Endothelial cell of umbilical vein (primary cell): ENCODE data around the gene SEC31A. TPM values are rescaled to one million over a fixed set of nuclear protein-coding genes. Genes with fewer than 3 reads are reported as not detected.
A peak's percentile ranks its signal among the peaks of the same experiment; 100 is the strongest.

Source experiments
- BruUV-seq: library from RNA; stranded (reverse); fragments of 400-500 nt; replicated peaks from 2 replicates; lab custom pipeline; 2021; lab: Mats Ljungman, UMichigan
- CTCF ChIA-PET: fragments of 300-600, 350-600 bp; sonication (Branson Sonifier 250); formaldehyde crosslinking; loops from one replicate; lab custom pipeline; 2021; ENCODE audit warnings: antibody characterized with exemption, inconsistent platforms; lab: Charles Lee
- POLR2A ChIA-PET: fragments of 300-600, 350-600 bp; sonication (Branson Sonifier 250); formaldehyde crosslinking; loops from one replicate; lab custom pipeline; 2021; ENCODE audit warnings: antibody characterized with exemption, inconsistent platforms; lab: Charles Lee
- DNase-seq: peaks from one replicate; pipeline ENCODE4 v3.0.0-alpha.2; 2011; ENCODE audit warnings: low read depth, low spot score
- FAIRE-seq: peaks from 2 replicates; lab custom pipeline; 2011; peaks lifted over from hg19 to GRCh38; lab: Jason Lieb, UNC
- H2AFZ ChIP-seq: 2 replicates; pipeline ENCODE4 v1.6.0; 2012; ENCODE audit warnings: low read depth, low read length, control low read depth, inconsistent platforms
- H3K27ac ChIP-seq: 2 replicates; pipeline ENCODE4 v1.5.1; 2011; ENCODE audit warnings: low read depth, mild to moderate bottlenecking, control low read depth, low read length, moderate library complexity; ENCODE audit not compliant: insufficient read depth
- H3K27me3 ChIP-seq, 2 experiments: 2 replicates each; pipeline versions ENCODE4 v1.6.0 to v1.6.1; 2011; ENCODE audit warnings: low read length in 2 of 2, mixed read lengths in 1 of 2; ENCODE audit not compliant: control insufficient read depth in 2 of 2, insufficient read depth in 2 of 2
- H3K36me3 ChIP-seq, 2 experiments: 2 replicates in 1 of 2; 3 replicates in 1 of 2; pipeline ENCODE4 v1.5.1; 2011; ENCODE audit warnings: low read length in 2 of 2, mild to moderate bottlenecking in 1 of 2, moderate library complexity in 1 of 2; ENCODE audit not compliant: control insufficient read depth in 2 of 2, insufficient read depth in 2 of 2; ENCODE audit errors: extremely low read depth in 1 of 2
- H3K4me1 ChIP-seq: 3 replicates; pipeline ENCODE4 v1.5.1; 2011; ENCODE audit warnings: mild to moderate bottlenecking, low read length; ENCODE audit not compliant: control insufficient read depth, insufficient read depth; ENCODE audit errors: extremely low read depth
- H3K4me2 ChIP-seq: 2 replicates; pipeline ENCODE4 v1.6.1; 2011; ENCODE audit warnings: low read length, control low read depth, mixed read lengths; ENCODE audit not compliant: insufficient read depth
- H3K4me3 ChIP-seq, 3 experiments: fragments of 200-600 bp in 1 of 3; sonication (generic), shearing (Covaris generic) in 1 of 3; replicated peaks in 1 of 3; 2 replicates each; pipeline ENCODE4 v1.5.1; 2011 to 2016; ENCODE audit warnings: control low read depth in 3 of 3, low read length in 3 of 3, mild to moderate bottlenecking in 2 of 3, inconsistent platforms in 1 of 3, low read depth in 1 of 3, moderate library complexity in 1 of 3; ENCODE audit not compliant: insufficient read depth in 1 of 3
- H3K79me2 ChIP-seq: 2 replicates; pipeline ENCODE4 v1.6.0; 2012; ENCODE audit warnings: low read length, inconsistent platforms; ENCODE audit not compliant: control insufficient read depth, insufficient read depth
- H3K9ac ChIP-seq: replicated peaks from 2 replicates; pipeline ENCODE3; 2011; ENCODE audit warnings: low read length, control low read depth; ENCODE audit not compliant: insufficient read depth; ENCODE audit errors: extremely low read depth
- H3K9me1 ChIP-seq: replicated peaks from 3 replicates; pipeline ENCODE4 v1.6.0; 2011; ENCODE audit warnings: mild to moderate bottlenecking, low read length; ENCODE audit not compliant: control insufficient read depth, insufficient read depth; ENCODE audit errors: extremely low read depth
- H3K9me3 ChIP-seq: replicated peaks from 2 replicates; pipeline ENCODE4 v1.5.1; 2012; ENCODE audit warnings: low read length, inconsistent platforms; ENCODE audit not compliant: control insufficient read depth, insufficient read depth
- H4K20me1 ChIP-seq: replicated peaks from 2 replicates; pipeline ENCODE3; 2011; ENCODE audit warnings: mild to moderate bottlenecking, low read length; ENCODE audit not compliant: control insufficient read depth, insufficient read depth; ENCODE audit errors: extremely low read depth
- EZH2 ChIP-seq: IDR thresholded peaks from 2 replicates; pipeline ENCODE4 v1.6.1; 2012; ENCODE audit warnings: borderline replicate concordance, low read depth, mild to moderate bottlenecking, moderate library complexity, low read length, inconsistent platforms; ENCODE audit not compliant: severe bottlenecking
- FOS ChIP-seq: IDR thresholded peaks from 2 replicates; pipeline ENCODE4 v1.6.1; 2011; ENCODE audit warnings: mild to moderate bottlenecking, low read length, moderate library complexity, borderline replicate concordance; ENCODE audit not compliant: insufficient read depth
- POLR2AphosphoS5 ChIP-seq: IDR thresholded peaks from 2 replicates; pipeline ENCODE4 v1.6.1; 2012; ENCODE audit warnings: low read depth, mild to moderate bottlenecking, control low read depth, low read length, moderate library complexity; ENCODE audit not compliant: insufficient read depth
- dilution Hi-C: fragments of 300-500 bp; cut with MboI; formaldehyde crosslinking; loops from one replicate; pipeline ENCODE4 v1.15.0; 2019; ENCODE audit warnings: low sequenced_read_pairs; ENCODE audit not compliant: extremely low pct_ligation_motif_present
- intact Hi-C: fragments of 100-400 bp; cut with micrococcal nuclease; formaldehyde crosslinking; loops from one replicate; pipeline ENCODE4 v1.10.0; 2022
- polyA plus RNA-seq, 4 experiments: library from polyadenylated mRNA; depleted of rRNA in 3 of 4; stranded (reverse) in 3 of 4; unstranded in 1 of 4; fragments of >200 nt; gene quantifications; 2 replicates each; pipeline versions ENCODE4 v1.2.1 to v1.2.3, GENCODE V29; 2011 to 2012; ENCODE audit warnings: missing spikeins in 1 of 4
- total RNA-seq: library from RNA; stranded (reverse); gene quantifications from 2 replicates; pipeline ENCODE4 v1.2.3, GENCODE V29; 2021
- TF ChIP-seq, protein P1 (sequence below): IDR thresholded peaks from 2 replicates; pipeline ENCODE4 v1.6.1; 2011; ENCODE audit not compliant: insufficient read depth, insufficient read length

Gene SEC31A
- total and polyA plus RNA-seq, 2 donors (not counting 3 experiments of a cell fraction or from before 2014, with no cell fraction given), result 226 to 301 TPM

DNA sequence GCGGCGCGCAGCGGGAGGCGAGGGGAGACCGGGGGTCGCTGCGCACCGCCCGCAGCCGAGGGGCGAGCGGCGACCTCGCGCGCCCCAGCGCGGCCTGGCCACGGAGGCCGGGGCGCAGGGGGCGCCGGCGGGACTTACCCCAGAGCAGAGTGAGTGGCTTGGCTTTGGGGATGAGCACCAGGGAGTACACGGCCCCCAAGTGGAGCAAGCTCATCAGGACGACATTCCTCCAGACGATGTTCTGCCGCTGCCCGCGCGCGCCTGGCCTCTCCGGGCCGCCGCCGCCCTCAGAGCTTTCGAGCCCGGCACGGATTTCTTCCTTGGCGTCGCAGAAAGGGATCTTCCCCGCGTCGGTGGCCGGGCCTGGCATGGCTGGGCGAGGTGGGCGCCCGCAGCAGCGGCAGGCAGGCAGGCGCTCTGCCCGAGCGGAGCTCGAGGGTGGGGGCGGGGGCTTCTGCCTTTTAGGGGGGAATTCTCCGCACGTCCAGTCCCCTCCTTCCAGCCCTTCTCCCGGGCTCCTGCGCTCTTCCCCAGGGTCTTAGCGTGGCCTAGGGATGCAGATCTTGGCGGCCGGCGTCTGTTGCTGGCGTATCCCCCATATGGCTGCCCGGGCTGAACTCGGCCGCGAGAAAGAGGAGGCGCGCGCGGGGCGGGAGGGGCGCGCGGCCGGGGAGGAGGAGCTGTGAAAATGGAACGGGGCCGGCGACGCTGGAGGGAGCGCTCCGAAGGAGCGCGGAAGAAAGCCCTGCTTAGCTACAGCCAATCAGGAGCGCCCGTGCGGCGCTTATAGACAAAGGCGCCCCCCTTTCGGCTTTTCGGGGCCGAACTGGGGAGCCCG lies 92.6 kb downstream of the SEC31A start, which contains the start of gene SCD5:
Gene SCD5 (minus strand): TSS at position 629 of the 838 bp plus-strand sequence. CDS start 259 bp downstream, at position 370.
- Histone ChIP-seq H3K27ac (peak within 1 kb of the TSS; percentile 8), H3K27me3 (peaks cover 0 to 3% of the 10 kb centered on the region in 2 experiments), H3K9me1 (no peaks in the 10 kb centered on the region), H3K9ac (peak within 1 kb of the TSS; percentile 62), H2AFZ (peak within 1 kb of the TSS; percentile 95), H3K79me2 (peaks cover 24% of the 10 kb centered on the region), H4K20me1 (no peaks in the 10 kb centered on the region), H3K4me2 (peak within 1 kb of the TSS; percentile 59), H3K4me3 (peak within 1 kb of the TSS; percentile 79 to 91 (median 82)), H3K9me3 (no peaks in the 10 kb centered on the region), H3K4me1 (peaks cover 18% of the 10 kb centered on the region), H3K36me3 (peaks cover 0 to 2% of the 10 kb centered on the region in 2 experiments)
- intact Hi-C loops, result loop anchor here (1.0 to 10.0 kb wide), 4 partner anchors 13 to 456 kb away; no protein-coding TSS in a partner anchor
- CTCF ChIA-PET, result interaction anchor here (0.6 to 7.5 kb wide), 17 partner anchors 9 to 484 kb away, joined by 3 to 106 read pairs (median 4); no protein-coding TSS in a partner anchor
- dilution Hi-C loops, result no loop called here
- TSS peak; percentile 21 for BruUV-seq
- FAIRE-seq (peak; percentile 58), DNase-seq (peak; percentile 76)
- POLR2A ChIA-PET, result interaction anchor here (1.0 to 1.2 kb wide), 2 partner anchors 13 to 75 kb away, joined by 3 to 12 read pairs; no protein-coding TSS in a partner anchor
- TF ChIP-seq POLR2AphosphoS5 (no peak), FOS (peak; percentile 0)

DNA sequence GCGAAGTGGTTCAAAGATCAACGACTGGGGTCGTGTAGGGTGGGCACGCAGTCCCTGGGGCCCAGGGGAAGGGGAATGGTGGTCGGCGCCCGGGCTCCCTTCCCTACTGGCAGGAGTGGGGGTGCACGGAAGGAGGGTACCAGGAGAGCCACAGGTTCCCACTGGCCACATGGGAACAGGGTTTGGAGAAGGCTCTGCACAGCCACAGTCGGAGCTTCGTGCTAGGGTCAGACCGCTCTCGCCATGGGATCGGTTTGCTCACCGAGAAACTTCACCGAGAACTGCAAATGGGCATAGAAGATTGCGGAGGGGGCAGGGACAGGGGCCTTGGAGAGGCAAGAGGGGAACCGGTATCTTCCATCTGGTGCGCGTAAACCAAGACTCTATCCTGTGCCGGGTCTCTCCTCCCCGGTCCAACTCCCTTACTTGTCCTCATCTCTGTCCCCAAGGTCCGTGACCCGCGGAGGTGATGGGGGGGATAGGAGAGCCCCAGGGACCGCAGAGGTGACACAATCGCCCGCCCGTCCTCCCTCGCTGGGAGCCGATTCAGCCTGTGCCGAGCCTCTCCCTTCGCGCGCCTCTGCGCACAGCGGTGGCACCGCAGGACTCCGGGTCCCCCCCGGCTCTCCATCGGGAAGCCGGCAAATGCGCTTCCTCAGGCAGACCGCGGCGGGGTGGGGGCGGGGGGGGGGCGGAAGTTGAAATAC lies 93.4 kb downstream of the SEC31A start:
- H3K27me3 ChIP-seq, result peaks cover 0 to 3% of the 10 kb centered on the region in 2 experiments
- no TSS peak for BruUV-seq
- peak; percentile 40 for DNase-seq
- H3K27ac ChIP-seq, result no peak overlapping the region
- peak overlapping the region; percentile 51 for H2AFZ ChIP-seq
- H3K79me2 ChIP-seq, result peaks cover 25% of the 10 kb centered on the region
- H3K4me3 ChIP-seq, result peak overlapping the region; percentile 79 to 91 (median 82)
- ChIA-PET CTCF (interaction anchor here (0.6 to 7.5 kb wide), 9 partner anchors 12 to 484 kb away, joined by 3 to 106 read pairs (median 3); no protein-coding TSS in a partner anchor), POLR2A (interaction anchor here (1.2 kb wide), 1 partner anchor 11 kb away, joined by 5 read pairs; no protein-coding TSS in a partner anchor)
- H3K9me3 ChIP-seq, result no peaks in the 10 kb centered on the region
- TF ChIP-seq POLR2AphosphoS5 (no peak), EZH2 (no peak)
- TF ChIP-seq, protein P1, sequence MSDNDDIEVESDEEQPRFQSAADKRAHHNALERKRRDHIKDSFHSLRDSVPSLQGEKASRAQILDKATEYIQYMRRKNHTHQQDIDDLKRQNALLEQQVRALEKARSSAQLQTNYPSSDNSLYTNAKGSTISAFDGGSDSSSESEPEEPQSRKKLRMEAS, result no peak
- no peaks in the 10 kb centered on the region for H3K9me1 ChIP-seq
- FAIRE-seq, result no peak
- intact Hi-C loops (loop anchor here (1.0 to 10.0 kb wide), 4 partner anchors 12 to 457 kb away; no protein-coding TSS in a partner anchor), dilution Hi-C loops (no loop called here)
- H3K4me2 ChIP-seq, result peak overlapping the region; percentile 59
- peaks cover 0 to 2% of the 10 kb centered on the region in 2 experiments for H3K36me3 ChIP-seq
- H3K4me1 ChIP-seq, result peaks cover 25% of the 10 kb centered on the region
- no peaks in the 10 kb centered on the region for H4K20me1 ChIP-seq
- peak overlapping the region; percentile 62 for H3K9ac ChIP-seq
